Activated CD4-positive, alpha-beta T cell treated with anti-CD3 and anti-CD28 coated beads for 24 hours (primary cell): Measurements from ENCODE around the gene SLC9C1.
A peak's percentile ranks its signal among the peaks of the same experiment; 100 is the strongest.

Source experiments
- DNase-seq, 2 donors: peaks; one replicate each; pipeline ENCODE4 v3.0.0-alpha.2; 2020; ENCODE audit warnings: low read depth in 2 of 2

The SLC9C1 gene

GRCh38 chr3:112293368-112294321 lies at the start of gene SLC9C1:
SLC9C1 (minus strand) TSS chr3:112294216; CDS start chr3:112286791, 7,425 bp downstream.
- DNase-seq: peak in 1 of 2 donors; percentile 29

- no peak for DNase-seq
Measured at GRCh38 chr3:112341386-112341785, 47.4 kb upstream of the SLC9C1 start.

GRCh38 chr3:112339609-112340008 lies 45.6 kb upstream of the SLC9C1 start:
- no peak for DNase-seq

GRCh38 chr3:112339134-112339533 lies 45.1 kb upstream of the SLC9C1 start:
- no peak for DNase-seq

GRCh38 chr3:112338727-112339056 lies 44.7 kb upstream of the SLC9C1 start:
- DNase-seq: no peak

GRCh38 chr3:112338021-112338726 lies 44.2 kb upstream of the SLC9C1 start:
- no peak for DNase-seq

GRCh38 chr3:112335434-112335781 lies 41.4 kb upstream of the SLC9C1 start:
- no peak for DNase-seq

GRCh38 chr3:112334691-112335433 lies 40.8 kb upstream of the SLC9C1 start:
- DNase-seq: no peak

GRCh38 chr3:112333381-112334317 lies 39.6 kb upstream of the SLC9C1 start:
- no peak for DNase-seq

- DNase-seq: peak; percentile 34 to 53
Measured at GRCh38 chr3:112333002-112333380, 39.0 kb upstream of the SLC9C1 start, which contains the start of gene CD200. CD200 (plus strand) TSS chr3:112333156; CDS start chr3:112333213, 57 bp downstream.

GRCh38 chr3:112331851-112332250 lies 37.8 kb upstream of the SLC9C1 start:
- DNase-seq: no peak

GRCh38 chr3:112327371-112327951 lies 33.4 kb upstream of the SLC9C1 start:
- no peak for DNase-seq

- no peak for DNase-seq
Measured at GRCh38 chr3:112321867-112322652, 28.0 kb upstream of the SLC9C1 start.

GRCh38 chr3:112320691-112321090 lies 26.7 kb upstream of the SLC9C1 start:
- DNase-seq: no peak

- DNase-seq: no peak
Measured at GRCh38 chr3:112319516-112320276, 25.7 kb upstream of the SLC9C1 start.

GRCh38 chr3:112315791-112316190 lies 21.8 kb upstream of the SLC9C1 start:
- no peak for DNase-seq

GRCh38 chr3:112314649-112315048 lies 20.6 kb upstream of the SLC9C1 start:
- no peak for DNase-seq

- DNase-seq: no peak
Measured at GRCh38 chr3:112308151-112308911, 14.3 kb upstream of the SLC9C1 start.
